Brain pericyte (primary cell): ENCODE data around the gene TTYH3.

Experiments used
- DNase-seq: peaks from one replicate; pipeline ENCODE4 v3.0.0-alpha.2; 2012; ENCODE audit warnings: low read depth, low spot score

TTYH3 gene

DNA sequence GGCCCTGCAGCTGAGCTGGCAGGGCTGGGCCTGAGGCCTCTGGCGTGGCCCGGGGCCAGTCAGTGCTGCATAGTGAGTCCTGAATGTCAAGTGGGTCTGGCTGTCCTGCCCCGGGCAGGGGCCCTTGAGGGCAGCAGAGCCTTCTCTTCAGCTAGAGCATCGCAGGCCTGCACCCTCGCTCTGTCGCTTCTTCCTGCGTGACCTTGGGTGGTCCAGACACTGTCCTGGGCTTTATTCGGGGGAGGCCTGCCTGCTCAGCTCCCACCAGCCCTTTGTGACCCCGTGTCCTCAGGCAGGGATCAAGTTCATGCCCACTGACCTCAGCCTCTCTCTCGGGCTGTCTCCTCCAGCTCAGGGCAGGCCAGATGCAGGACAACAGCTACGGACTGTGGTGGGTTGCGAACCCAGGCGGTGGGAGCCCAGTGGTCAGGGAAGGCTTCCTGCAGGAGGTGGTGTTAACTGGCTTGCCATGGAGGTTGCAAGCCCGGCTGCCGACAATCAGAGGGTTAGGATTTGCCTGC lies 3.4 kb downstream of the TTYH3 start:
- no peak for DNase-seq

DNA sequence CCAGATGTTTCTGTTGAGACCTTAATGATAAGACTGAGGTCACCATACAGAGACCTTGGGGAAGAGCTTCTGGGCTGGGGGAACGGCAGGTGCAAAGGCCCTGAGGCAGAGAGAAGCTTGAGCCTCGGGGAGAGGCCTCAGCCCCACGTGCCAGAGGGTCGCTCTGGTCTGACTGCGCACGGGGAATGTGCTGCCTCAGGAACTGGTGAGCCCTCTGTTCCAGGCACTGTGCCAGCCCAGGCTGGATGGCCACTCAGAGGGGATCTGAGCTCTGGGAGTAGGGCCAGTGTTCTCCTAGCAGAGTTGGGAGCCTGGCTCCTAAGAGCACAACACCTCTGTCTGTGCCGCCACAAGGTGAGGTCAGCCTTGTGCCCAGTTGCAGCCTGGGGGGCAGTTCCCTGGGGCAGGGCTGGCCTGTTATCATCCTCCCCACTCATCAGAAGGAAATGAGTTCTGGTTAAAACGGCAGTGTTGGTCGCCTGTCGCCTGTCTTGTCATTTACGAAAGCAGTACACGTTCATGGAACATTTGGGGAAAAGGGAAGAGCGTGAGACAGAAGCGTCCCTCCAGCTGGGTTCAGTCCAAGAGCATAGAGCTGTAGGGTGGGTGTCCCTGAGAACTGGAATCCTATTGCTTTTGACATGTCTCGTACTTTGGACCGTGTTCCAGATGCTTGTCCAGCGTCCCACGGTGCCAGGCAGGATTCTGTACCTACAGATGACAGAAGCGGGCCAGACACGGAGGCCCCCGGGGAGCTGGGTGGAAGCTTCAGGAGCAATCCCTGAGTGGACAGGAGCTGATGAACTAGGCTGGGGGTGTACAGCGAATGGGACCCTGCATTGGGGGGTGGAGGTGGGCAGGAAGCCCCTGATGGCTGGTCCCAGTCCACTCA lies 4.3 kb downstream of the TTYH3 start:
- no peak for DNase-seq

DNA sequence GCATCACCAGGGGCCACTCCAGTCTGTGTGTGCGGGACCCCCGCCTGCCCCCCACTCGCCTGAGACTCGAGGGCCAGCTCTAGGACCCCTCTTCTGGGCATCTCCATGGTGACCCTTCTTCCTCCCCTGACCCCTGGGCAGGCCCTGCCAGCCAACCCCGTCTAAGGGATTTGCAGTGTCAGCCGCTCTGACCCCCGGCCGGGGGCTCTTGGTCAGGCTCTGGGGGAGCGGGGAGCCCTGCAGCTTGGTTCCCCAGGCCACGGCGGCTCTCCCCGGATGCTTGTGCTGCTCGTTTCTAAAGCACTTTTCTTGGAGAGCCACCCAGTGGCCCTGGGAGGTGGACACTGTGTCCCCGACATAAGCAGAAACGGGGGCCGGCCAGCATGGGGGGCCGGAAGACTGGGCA lies 5.3 kb downstream of the TTYH3 start:
- no peak for DNase-seq

DNA sequence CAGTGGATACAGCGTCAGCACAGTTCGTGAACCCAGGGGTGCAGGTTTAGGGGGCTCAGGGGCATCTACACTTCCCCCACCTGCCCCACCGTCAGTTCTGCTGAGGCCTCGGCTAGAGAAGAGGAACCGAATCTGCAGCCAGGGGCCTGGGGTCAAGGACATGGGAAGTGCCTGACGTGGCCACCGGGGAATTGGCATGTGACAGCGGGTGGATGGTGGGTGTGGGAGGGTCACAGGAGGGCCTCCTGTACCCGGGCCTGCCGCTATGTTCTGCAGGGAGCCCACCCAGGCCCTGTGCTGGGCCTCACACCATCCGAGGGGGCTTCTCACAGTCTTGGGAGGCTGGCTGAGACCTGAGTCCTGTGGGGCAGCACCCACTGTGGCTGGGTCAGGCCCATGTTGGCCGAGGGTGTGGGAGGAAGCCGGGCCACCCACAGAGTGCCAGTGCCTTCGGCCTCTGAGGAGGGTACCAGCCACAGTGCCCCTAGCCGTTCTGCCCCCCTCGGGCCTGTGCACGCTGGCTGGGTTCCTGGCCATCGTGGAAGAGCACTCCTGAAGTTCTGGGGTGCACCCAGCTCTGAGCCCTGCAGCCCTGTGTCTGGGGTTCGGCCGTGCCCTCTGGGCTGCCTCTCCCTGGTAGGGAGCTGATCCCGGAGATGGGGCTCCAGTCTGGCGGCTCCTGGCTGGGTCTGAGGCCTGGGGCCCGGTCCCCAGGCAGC lies 5.9 kb downstream of the TTYH3 start:
- DNase-seq: no peak

DNA sequence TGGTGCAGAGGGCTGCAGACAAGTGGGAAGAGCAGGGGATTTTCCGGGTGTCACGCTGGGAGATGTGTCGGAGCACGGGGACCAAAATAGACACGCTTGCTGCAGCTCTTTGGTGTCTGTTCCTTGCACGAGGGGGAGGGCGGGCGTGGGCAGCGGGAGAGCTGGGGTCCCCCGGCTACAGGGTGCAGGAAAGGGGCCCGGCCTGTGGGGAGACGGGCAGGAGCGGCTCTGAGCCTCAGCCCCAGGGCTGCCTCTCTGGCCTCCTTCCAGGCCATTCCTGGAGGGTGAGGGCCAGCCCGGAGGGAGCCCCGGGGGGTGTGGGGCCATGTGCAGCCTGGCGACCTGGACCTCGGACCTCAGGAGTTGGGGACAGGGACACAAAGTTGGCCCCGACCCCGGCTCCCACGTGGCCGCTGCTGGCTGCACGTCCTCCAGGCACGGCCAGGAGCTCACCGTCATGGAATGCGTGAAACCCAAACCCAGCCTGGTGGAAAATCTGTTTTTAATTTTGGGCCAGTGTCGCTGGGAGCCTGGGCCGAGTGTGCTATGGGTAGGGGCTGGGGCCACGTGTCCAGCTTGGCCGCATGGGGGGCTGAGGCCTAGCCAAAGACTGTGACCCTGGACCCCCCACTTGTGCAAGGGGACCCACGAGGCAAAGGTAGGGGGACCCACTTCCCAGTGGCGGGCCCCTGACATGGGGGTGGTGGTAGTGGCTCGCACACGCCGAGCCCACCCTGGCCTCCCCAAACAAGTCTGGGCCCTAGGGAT lies 6.6 kb downstream of the TTYH3 start:
- DNase-seq: no peak

DNA sequence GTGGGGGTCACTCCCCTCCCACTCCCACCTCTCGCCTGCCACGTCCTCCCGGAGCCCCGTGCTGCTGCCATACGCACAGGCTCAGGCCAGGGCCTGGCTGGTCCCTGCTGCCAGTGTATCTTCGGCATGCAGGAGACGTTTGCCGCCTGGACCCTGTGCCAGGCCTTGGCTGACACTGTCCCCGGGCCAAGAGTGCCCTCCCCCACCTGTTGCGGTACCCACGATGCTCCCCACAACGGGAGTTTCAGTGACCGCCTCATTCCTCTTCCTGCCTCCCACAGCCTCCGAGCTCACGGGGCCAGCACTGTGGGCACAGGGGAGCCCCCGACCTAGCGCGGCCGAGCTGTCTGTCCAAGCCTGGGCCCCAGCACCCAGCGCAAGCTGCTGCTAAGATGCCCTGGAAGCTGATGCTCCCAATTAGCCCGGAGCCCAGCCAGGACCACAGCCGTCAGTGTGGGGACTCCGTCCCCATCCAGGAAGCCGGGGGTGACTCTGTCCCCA lies 7.4 kb downstream of the TTYH3 start:
- no peak for DNase-seq

DNA sequence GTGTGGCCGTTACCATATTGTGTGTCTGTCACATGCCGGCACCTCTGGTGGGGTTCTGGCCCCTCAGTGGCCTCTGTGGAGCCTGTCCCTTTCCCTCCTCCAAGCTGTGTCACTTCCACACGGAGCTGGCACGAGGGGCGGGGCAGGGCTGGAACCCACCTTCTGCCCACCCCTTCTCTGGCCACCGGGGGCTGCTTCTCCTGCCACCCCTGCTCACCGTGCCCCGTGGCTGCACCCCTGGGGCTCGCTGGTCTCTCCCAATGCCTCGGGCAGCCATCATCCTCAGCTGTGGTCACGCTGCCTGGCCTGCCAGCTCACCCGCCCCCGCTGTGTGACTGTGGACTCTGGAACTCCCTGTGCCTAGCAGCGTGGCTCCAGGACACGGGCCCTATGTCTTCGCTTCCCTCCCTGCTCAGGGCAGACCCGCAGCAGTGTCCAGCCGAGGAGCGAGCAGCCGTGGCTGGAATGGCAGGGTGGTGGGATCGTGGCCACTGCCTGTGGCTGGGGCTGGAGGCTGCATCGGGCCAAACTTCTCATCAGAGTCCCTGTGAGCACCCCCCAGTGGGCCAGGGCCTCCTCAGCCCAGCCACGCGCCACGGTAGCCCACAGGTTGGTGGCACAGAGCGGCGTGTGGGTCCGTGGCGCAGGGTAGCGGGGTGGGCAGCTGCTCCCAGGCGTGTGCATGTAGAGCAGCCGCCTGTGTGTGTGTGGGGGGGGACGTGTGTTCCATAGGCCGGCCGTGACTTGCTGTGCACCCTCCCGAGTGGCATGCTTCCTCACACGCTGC lies 8.1 kb downstream of the TTYH3 start:
- no peak for DNase-seq

DNA sequence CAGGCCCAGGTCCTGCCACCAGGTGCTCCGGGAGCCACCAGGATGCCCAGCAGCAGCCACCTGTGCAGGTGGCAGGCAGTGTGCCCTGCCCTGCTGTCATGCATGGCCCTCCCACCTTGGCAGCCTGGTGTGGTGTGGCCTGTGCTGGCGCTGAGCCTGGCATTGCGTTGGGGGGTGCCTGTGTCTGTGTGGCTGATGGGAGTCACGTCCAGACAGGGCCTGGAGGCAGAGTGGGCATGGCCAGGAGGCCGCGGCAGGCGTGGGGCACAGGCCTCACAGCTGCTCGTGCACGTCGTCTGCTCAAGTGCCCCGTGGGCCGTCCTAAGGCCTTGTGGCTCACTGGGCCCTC lies 8.7 kb downstream of the TTYH3 start:
- DNase-seq: no peak

DNA sequence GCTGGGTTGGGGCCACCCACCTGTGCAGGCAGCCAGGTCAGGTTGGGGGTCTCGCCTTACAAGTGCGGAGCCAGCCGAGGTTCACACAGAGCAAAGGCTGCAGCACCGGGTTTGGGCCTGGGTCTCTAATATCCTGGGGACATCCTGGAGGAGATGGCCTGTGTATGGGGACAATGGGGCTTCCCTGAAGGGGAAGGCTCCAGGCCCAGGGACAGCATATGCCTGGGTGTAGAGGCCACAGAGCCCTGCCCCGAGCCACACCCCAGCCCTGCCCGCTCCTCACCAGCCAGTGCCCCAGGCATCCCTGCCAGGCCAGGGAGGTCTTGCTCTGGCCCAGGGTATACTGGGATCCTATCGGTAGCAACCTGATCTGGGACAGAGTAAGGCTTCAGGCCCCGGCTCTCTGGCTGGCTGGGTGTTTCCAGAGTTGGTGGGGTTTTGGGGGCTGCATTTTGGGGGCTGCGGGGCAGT lies 9.1 kb downstream of the TTYH3 start:
- no peak for DNase-seq

DNA sequence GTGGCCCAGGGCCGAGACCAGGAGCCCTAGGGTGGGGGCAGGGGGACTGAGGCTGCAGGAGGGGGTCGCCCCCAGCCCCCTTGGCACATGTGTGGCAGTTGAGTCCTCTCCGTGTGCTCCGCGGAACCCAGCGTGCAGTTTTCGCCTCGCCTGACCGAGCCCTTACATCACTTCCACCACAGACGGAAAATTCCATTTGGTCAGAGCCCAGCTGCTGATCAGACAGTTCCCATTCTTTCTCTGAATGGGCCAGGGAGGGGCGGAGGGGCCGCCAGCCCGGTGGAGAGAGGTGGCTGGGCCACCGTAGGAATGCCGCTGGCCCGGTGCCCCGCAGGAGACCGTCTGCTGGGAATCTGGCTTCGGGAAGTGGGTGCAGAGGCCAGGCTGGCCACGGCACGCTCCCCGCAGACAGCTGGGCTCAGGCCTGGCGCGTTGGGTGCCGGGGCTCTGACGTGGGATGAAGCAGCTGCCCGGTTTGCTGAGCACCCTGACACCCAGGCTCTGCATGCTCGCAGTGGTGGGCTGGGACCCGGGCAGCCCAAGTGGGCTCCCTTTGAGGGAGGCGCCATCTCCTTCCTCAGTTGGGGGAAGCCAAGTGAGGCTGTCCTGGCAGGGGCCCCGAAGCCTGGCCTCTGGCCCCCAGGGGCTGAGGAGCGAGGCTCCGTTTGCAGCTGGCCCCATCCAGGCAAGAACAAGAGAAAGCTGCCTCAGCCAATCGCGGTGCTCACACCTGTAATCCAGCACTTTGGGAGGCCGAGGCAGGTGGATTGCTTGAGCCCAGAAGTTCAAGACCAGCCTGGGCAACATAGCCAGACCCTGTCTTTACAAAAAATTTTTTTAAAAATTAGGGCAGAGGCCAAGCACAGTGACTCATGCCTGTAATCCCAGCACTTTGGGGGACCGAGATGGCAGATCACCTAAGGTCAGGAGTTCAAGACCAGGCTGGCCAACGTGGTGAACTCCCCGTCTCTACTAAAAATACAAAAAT lies 9.9 kb downstream of the TTYH3 start:
- peak; percentile 80 for DNase-seq

DNA sequence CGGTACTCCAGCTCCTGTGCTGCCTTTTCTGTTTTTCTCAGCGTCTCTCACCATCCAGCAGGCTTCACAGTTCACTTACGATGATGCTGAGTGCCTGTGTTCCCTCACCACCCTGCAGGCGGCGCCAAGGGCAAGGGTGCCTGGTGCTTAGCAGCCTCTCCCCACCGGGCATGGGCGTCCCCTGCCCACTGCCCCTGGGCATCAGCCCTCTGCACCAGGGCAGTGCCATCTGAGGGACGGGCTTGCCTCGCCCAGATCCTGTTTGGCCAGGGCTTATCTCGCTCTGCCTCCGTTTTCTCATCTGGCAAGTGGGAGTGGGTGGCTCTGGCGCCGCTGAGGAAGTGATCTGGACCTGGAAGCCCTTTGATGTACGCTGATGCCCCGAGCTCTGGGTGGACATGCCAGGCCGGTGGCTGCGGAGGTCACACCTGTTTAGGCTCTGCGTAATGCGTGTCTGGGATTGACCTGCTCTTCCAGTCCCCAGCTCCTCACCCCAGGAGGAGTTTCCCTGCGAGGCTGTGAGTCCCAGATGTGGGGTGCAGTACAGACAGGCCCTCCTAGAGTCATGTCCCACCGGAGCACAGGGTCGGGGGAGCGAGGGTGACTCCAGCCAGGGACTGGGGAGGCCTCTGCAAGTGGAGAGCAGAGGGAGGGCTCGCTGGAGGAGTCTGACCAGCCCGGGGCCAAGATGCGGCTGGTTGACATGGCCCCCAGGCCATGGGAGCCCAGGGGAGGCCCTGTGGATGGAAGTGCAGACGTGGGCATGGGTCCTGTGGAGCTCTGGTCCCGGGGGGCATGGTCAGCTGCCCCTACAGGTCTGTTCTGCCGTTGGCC lies 11.8 kb downstream of the TTYH3 start:
- no peak for DNase-seq

DNA sequence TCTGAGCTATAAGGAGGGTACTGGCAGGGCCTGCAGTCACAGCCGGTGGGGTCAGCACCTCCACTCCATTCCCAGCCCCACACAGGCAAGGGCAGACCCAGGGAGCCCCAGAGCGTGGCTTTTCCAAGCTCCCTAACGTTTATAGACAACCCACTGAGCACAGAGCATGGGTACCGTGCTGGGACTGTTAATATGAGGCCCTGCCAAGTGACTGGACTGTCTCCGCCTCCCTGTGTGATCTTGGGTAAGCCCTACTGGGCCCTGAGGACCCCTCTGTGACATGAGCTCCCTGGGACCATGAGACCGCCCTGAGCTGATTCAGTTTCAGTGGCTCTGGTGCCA lies 12.4 kb downstream of the TTYH3 start:
- no peak for DNase-seq

DNA sequence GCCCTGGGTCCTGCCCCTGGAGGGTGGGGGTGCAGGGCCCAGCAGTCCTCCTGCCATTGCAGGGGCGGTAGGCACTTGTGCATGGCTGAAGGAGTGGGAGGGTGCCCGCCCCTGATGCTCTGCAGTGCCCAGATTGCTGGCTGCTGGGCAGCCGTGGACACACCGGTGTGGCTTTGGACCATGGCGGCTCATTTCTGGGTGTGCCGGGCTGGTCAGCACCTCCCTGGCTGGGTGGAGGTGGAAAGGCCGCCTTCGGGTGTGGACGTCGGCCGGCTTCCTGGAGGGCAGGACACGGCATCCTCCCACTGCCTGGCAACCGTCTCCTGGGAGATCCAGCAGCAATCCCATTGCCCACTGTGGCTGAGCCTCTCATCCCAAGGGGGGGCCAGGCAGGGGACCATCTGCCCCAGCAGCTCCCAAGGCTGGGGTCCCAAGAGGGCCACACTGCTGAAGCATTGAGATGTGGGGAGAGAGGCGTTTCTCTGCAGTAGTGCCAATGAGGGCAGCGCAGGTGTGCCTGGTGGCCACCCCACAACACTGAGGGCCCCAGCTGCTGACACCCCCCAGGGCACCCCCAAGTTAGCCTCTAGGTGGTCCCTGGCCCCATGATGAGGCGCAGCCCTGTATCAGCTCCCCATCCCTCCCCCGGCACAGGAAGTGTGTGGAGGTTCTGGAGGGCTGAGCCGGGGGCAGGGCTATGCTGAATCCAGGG lies 12.9 kb downstream of the TTYH3 start:
- DNase-seq: no peak

DNA sequence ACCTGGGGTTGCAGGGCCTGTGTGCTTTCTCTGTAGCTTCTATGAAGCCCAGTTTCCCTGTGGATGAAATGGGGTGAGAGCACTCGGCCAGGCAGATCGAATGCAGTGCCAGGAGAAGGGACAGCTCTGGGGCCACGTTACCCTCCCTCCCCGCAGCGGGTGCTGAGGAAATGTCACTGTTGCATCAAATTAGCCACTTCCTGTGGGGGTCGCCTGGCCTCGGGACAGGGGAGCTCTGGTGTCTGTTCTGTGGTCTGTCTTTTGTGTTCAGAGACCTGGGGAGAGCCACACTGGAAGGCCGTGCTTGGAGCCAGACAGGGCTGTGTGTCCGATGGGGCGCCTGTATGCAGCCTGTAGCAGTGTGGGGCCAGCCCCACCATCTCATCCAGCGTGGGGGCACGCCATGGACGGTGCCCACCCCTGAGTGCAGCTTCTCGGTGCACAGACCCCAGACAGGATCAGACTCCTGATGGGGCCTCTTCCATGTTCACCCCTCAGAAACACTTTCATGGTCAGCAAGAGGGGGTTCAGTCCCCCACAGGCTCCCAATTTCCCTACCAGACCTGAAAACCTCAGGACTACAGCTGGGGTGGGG lies 13.6 kb downstream of the TTYH3 start:
- no peak for DNase-seq

DNA sequence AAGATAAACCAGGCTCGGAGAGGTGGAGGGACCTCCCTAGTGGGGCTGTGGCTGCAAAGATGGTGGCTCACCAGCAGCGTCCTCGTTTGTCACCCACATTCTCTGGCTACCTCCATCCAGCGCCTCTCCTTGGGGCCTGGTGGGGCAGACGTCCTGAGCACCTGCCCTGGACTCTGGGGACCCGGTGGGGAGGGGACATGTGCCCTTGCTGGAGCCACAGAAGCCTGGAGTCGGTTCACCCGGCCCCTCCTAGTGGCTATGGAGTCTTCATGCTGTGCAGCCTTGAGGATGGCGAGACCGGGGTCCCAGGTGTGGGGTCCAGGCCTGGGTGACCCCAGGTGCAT lies 14.5 kb downstream of the TTYH3 start:
- DNase-seq: no peak

DNA sequence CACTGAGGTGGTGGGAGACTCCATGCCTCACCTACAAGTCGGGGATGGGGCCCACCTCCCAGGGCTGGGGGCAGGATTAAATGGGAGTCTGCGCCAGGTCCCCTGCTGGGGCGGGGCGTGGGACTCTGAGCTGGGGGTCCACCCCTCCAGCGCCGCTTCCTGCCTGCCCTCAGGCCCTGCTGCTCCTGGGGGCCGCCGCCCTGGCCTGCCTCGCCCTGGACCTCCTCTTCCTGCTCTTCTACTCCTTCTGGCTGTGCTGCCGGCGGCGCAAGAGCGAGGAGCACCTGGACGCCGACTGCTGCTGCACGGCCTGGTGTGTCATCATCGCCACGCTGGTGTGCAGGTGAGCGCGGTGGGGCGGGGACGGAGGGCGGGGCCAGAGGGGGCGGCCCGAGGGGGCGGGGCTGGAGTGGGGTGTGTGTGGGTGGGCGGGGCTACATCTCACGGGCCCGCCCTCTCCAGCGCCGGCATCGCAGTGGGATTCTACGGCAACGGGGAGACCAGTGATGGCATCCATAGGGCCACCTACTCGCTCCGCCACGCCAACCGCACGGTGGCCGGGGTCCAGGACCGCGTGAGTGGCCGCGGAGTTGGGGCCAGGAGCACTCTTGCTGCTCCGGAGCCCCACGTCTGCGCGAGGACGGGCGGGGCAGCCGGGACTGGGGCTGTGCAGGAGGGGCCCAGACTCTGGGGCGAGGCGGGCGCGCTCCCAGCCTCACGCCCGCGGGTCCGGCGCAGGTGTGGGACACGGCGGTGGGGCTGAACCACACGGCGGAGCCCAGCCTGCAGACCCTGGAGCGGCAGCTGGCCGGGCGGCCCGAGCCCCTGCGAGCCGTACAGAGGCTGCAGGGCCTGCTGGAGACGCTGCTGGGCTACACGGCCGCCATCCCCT lies 15.1 kb downstream of the TTYH3 start:
- DNase-seq: no peak

DNA sequence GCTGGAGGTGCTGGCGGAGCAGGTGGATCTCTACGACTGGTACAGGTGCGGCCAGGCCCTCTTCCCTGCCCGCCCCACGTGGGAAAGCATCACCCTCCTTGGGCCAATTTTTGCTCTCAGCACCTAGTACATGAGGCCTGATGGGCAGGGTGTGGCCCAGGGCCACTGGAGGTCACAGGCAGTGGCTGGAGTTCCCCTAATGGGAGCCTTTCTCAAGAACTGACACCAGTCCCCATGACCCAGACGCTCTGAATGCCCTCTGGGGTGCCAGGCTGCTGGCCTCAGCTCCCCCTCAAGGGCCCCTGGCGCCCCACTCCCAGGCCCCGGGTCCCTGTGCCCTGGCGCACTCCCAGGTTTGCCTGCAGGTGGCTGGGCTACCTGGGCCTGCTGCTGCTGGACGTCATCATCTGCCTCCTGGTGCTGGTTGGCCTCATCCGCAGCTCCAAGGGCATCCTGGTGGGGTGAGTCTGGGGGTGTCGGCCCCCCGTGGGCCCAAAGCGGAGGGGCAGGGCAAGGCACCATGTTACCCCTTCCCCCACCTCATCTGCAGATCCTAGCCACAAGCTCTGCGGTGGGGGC lies 15.9 kb downstream of the TTYH3 start:
- no peak for DNase-seq
